GM18511 (cell line): ENCODE data around the gene HDGF.
A peak's percentile ranks its signal among the peaks of the same experiment; 100 is the strongest.
"Not testable (repeated sequence)": the region's sequence is repeated elsewhere in the genome, so short reads cannot be mapped to it uniquely, and the experiment has no call there.

Experiments
- ATAC-seq: cut with Tn5 transposase; IDR thresholded peaks from one replicate; pipeline ENCODE4 v1.9.1; 2021; ENCODE audit warnings: mild to moderate bottlenecking, moderate library complexity; ENCODE audit not compliant: unreplicated experiment

Gene HDGF

GRCh38 chr1:156767101-156767878 is 15.8 kb upstream of the HDGF start, which contains the start of gene PRCC:
PRCC (plus strand) TSS chr1:156767535; CDS start chr1:156767772, 237 bp downstream.
- ATAC-seq, result peak; percentile 92

GRCh38 chr1:156766298-156767100 is 15.0 kb upstream of the HDGF start:
- peak; percentile 39 for ATAC-seq

GRCh38 chr1:156765666-156766065 is 14.2 kb upstream of the HDGF start:
- ATAC-seq, result no peak

GRCh38 chr1:156765136-156765535 is 13.7 kb upstream of the HDGF start:
- ATAC-seq, result not testable (repeated sequence)

GRCh38 chr1:156760796-156761104 is 9.3 kb upstream of the HDGF start:
- ATAC-seq, result no peak

GRCh38 chr1:156760092-156760795 is 8.8 kb upstream of the HDGF start:
- no peak for ATAC-seq

GRCh38 chr1:156757572-156758253 is 6.2 kb upstream of the HDGF start:
- ATAC-seq, result not testable (repeated sequence)

- ATAC-seq, result no peak
Measured at GRCh38 chr1:156756355-156756754, 4.9 kb upstream of the HDGF start.

GRCh38 chr1:156755527-156755950 is 4.1 kb upstream of the HDGF start:
- no peak for ATAC-seq

GRCh38 chr1:156754219-156754618 is 2.7 kb upstream of the HDGF start:
- ATAC-seq, result no peak

GRCh38 chr1:156752843-156753482 is 1.5 kb upstream of the HDGF start:
- no peak for ATAC-seq

GRCh38 chr1:156751757-156752481 is 444 bp upstream of the HDGF start:
- ATAC-seq, result peak; percentile 70

GRCh38 chr1:156750711-156751450 is 594 bp downstream of the HDGF start:
- ATAC-seq, result peak; percentile 24

- no peak for ATAC-seq
Measured at GRCh38 chr1:156750191-156750672, 1.2 kb downstream of the HDGF start.

GRCh38 chr1:156749419-156750118 is 1.9 kb downstream of the HDGF start:
- ATAC-seq, result no peak

GRCh38 chr1:156748670-156749418 is 2.6 kb downstream of the HDGF start:
- ATAC-seq, result no peak
